IMR-90 (cell line): ENCODE results near the gene IL12RB2. TPM values are rescaled to one million over a fixed set of nuclear protein-coding genes. Genes with fewer than 3 reads are reported as not detected.

Experiments
- ATAC-seq: fragments of 200-7000 bp; cut with Tn5 transposase; 2 replicates; pipeline ENCODE4 v1.9.1; 2020; ENCODE audit warnings: low read depth, mild to moderate bottlenecking, moderate library complexity
- BruUV-seq: library from RNA; stranded (reverse); fragments of 400-500 nt; replicated peaks from 2 replicates; lab custom pipeline; 2021; lab: Mats Ljungman, UMichigan
- CTCF ChIA-PET: fragments of 300-600 bp; formaldehyde crosslinking; extraction: SDS; loops from one replicate; lab custom pipeline; 2021; ENCODE audit warnings: antibody characterized with exemption; lab: Yijun Ruan, JAX
- POLR2A ChIA-PET: fragments of 300-600 bp; sonication (Branson Sonifier 250); formaldehyde crosslinking; loops from one replicate; lab custom pipeline; 2022; ENCODE audit warnings: antibody characterized with exemption; ENCODE audit not compliant: unreplicated experiment; lab: Charles Lee
- DNase-seq: peaks from one replicate; pipeline ENCODE4 v3.0.0; 2013
- H2AFZ ChIP-seq: replicated peaks from 2 replicates; pipeline ENCODE3; 2013; ENCODE audit warnings: low read length, mild to moderate bottlenecking; ENCODE audit not compliant: poor library complexity
- H2AK5ac ChIP-seq: 2 replicates; pipeline ENCODE4 v1.6.1; 2013; ENCODE audit warnings: low read depth, low read length, inconsistent platforms
- H2AK9ac ChIP-seq: replicated peaks from 2 replicates; pipeline ENCODE3; 2013; ENCODE audit warnings: mild to moderate bottlenecking, low read depth, low read length, moderate library complexity; ENCODE audit not compliant: poor library complexity
- H2BK120ac ChIP-seq: 2 replicates; pipeline ENCODE4 v1.6.1; 2013; ENCODE audit warnings: low read depth, low read length, inconsistent platforms
- H2BK15ac ChIP-seq: 3 replicates; pipeline ENCODE4 v1.6.1; 2013; ENCODE audit warnings: low read depth, low read length, inconsistent platforms
- H2BK20ac ChIP-seq: 2 replicates; pipeline ENCODE4 v1.6.1; 2013; ENCODE audit warnings: low read depth, mild to moderate bottlenecking, inconsistent platforms, low read length, moderate library complexity
- H2BK5ac ChIP-seq: 2 replicates; pipeline ENCODE4 v1.6.1; 2013; ENCODE audit warnings: mild to moderate bottlenecking, low read depth, low read length, inconsistent platforms; ENCODE audit not compliant: poor library complexity, severe bottlenecking
- H3K14ac ChIP-seq: replicated peaks from 2 replicates; pipeline ENCODE4 v1.6.1; 2013; ENCODE audit warnings: low read depth, low read length, inconsistent platforms
- H3K18ac ChIP-seq: 2 replicates; pipeline ENCODE4 v1.6.1; 2013; ENCODE audit warnings: low read depth, low read length, control low read depth
- H3K23ac ChIP-seq: 2 replicates; pipeline ENCODE4 v1.6.1; 2013; ENCODE audit warnings: low read depth, low read length, inconsistent platforms
- H3K27ac ChIP-seq: 2 replicates; pipeline ENCODE4 v1.5.1; 2013; ENCODE audit warnings: mild to moderate bottlenecking, control low read depth, low read length; ENCODE audit not compliant: insufficient read depth
- H3K27me3 ChIP-seq: 2 replicates; pipeline ENCODE4 v1.6.1; 2013; ENCODE audit warnings: low read length; ENCODE audit not compliant: control insufficient read depth, insufficient read depth
- H3K36me3 ChIP-seq: 2 replicates; pipeline ENCODE4 v1.6.1; 2013; ENCODE audit warnings: low read length, mixed read lengths; ENCODE audit not compliant: control insufficient read depth, insufficient read depth
- H3K4ac ChIP-seq: 2 replicates; pipeline ENCODE4 v1.6.1; 2013; ENCODE audit warnings: low read depth, low read length, inconsistent platforms
- H3K4me1 ChIP-seq: 2 replicates; pipeline ENCODE4 v1.6.1; 2013; ENCODE audit warnings: low read length, mixed read lengths; ENCODE audit not compliant: control insufficient read depth, insufficient read depth
- H3K4me2 ChIP-seq: 2 replicates; pipeline ENCODE4 v1.6.1; 2013; ENCODE audit warnings: low read depth, mild to moderate bottlenecking, control low read depth, low read length, moderate library complexity
- H3K4me3 ChIP-seq: 2 replicates; pipeline ENCODE4 v1.5.1; 2013; ENCODE audit warnings: low read depth, mild to moderate bottlenecking, control low read depth, low read length, moderate library complexity; ENCODE audit not compliant: insufficient read depth
- H3K56ac ChIP-seq: 2 replicates; pipeline ENCODE4 v1.6.1; 2013; ENCODE audit warnings: low read length, inconsistent platforms; ENCODE audit not compliant: insufficient read depth; ENCODE audit errors: extremely low read depth
- H3K79me1 ChIP-seq, 2 experiments: 2 replicates each; pipeline ENCODE4 v1.6.1; 2013; ENCODE audit warnings: low read length in 2 of 2, inconsistent platforms in 1 of 2, low read depth in 1 of 2
- H3K9ac ChIP-seq: 2 replicates; pipeline ENCODE4 v1.6.1; 2013; ENCODE audit warnings: low read depth, low read length, control low read depth
- H3K9me1 ChIP-seq: 2 replicates; pipeline ENCODE4 v1.6.1; 2013; ENCODE audit warnings: low read length, inconsistent platforms; ENCODE audit not compliant: insufficient read depth
- H3K9me3 ChIP-seq: 2 replicates; pipeline ENCODE4 v1.6.1; 2013; ENCODE audit warnings: low read length; ENCODE audit not compliant: control insufficient read depth, insufficient read depth
- H4K20me1 ChIP-seq: 2 replicates; pipeline ENCODE4 v1.6.1; 2013; ENCODE audit warnings: low read length, inconsistent platforms; ENCODE audit not compliant: insufficient read depth
- H4K5ac ChIP-seq: 2 replicates; pipeline ENCODE4 v1.6.1; 2013; ENCODE audit warnings: mild to moderate bottlenecking, low read depth, low read length, control low read depth
- H4K8ac ChIP-seq, 2 experiments: 2 replicates each; pipeline ENCODE4 v1.6.1; 2013; ENCODE audit warnings: low read depth in 2 of 2, low read length in 2 of 2, control low read depth in 1 of 2, inconsistent platforms in 1 of 2
- H4K91ac ChIP-seq: 2 replicates; pipeline ENCODE4 v1.6.1; 2013; ENCODE audit warnings: low read depth, low read length, inconsistent platforms; ENCODE audit not compliant: insufficient read depth
- CEBPB ChIP-seq: IDR thresholded peaks from 2 replicates; pipeline ENCODE4 v1.6.1; 2012; ENCODE audit warnings: low read depth, low read length, improper control_type of control experiment
- CHD1 ChIP-seq: IDR thresholded peaks from 2 replicates; pipeline ENCODE4 v1.6.1; 2012; ENCODE audit warnings: low read depth, low read length, improper control_type of control experiment
- MXI1 ChIP-seq: IDR thresholded peaks from 2 replicates; pipeline ENCODE4 v1.6.1; 2012; ENCODE audit warnings: low read depth, mild to moderate bottlenecking, low read length, moderate library complexity, borderline replicate concordance
- RAD21 ChIP-seq: IDR thresholded peaks from 2 replicates; pipeline ENCODE4 v1.6.1; 2012; ENCODE audit warnings: low read length, improper control_type of control experiment
- RCOR1 ChIP-seq: IDR thresholded peaks from 2 replicates; pipeline ENCODE4 v1.6.1; 2012; ENCODE audit warnings: mild to moderate bottlenecking, low read length, improper control_type of control experiment; ENCODE audit not compliant: insufficient replicate concordance
- SMC3 ChIP-seq: fragments of 150-350 bp; IDR thresholded peaks from 2 replicates; pipeline ENCODE4 v1.6.1; 2016; ENCODE audit warnings: low read depth, mild to moderate bottlenecking, antibody characterized with exemption, low read length, moderate library complexity
- whole genome bisulfite sequencing, 2 experiments: methylation state at CpG; one replicate each; pipeline versions ENCODE4 v1.1.5 to v1.1.7; 2013; ENCODE audit warnings: missing lambda C conversion rate in 2 of 2; ENCODE audit not compliant: insufficient read length in 1 of 2; ENCODE audit errors: extremely low coverage in 2 of 2; 5-methylcytosine and 5-hydroxymethylcytosine counted together
- dilution Hi-C: fragments of 300-500 bp; cut with HindIII; formaldehyde crosslinking; loops from one replicate; pipeline ENCODE4 v1.14.3; 2018; ENCODE audit warnings: low sequenced_read_pairs; ENCODE audit not compliant: unreplicated experiment
- in situ Hi-C: fragments of 300-500 bp; cut with MboI; formaldehyde crosslinking; loops from 3 replicates; pipeline ENCODE4 v1.14.3; 2019; ENCODE audit warnings: low sequenced_read_pairs, inconsistent platforms, mixed read lengths
- intact Hi-C: fragments of 100-400 bp; cut with micrococcal nuclease; formaldehyde crosslinking; loops from 2 replicates; pipeline ENCODE4 v1.10.0; 2022
- polyA plus RNA-seq, 3 experiments: library from polyadenylated mRNA; depleted of rRNA; stranded (reverse); fragments of >200 nt; gene quantifications; 2 replicates each; pipeline ENCODE4 v1.2.3, GENCODE V29; 2012; ENCODE audit warnings: low replicate concordance in 1 of 3
- total RNA-seq: library from RNA; depleted of rRNA; stranded (reverse); fragments of >200 nt; gene quantifications from 2 replicates; pipeline ENCODE4 v1.2.3, GENCODE V29; 2012
- TF ChIP-seq, protein P1 (sequence below): fragments of 150-350 bp; IDR thresholded peaks from 2 replicates; pipeline ENCODE4 v1.6.1; 2017; ENCODE audit warnings: mild to moderate bottlenecking, antibody characterized with exemption, low read length, low read depth
- TF ChIP-seq, protein P2 (sequence below): conservative IDR thresholded peaks from 2 replicates; pipeline ENCODE4 v1.5.1; 2012; ENCODE audit warnings: mild to moderate bottlenecking, low read depth, low read length, improper control_type of control experiment

The IL12RB2 gene
- total and polyA plus RNA-seq, 2 of the 4 experiments (the other 2 are of a cell fraction): not detected

DNA sequence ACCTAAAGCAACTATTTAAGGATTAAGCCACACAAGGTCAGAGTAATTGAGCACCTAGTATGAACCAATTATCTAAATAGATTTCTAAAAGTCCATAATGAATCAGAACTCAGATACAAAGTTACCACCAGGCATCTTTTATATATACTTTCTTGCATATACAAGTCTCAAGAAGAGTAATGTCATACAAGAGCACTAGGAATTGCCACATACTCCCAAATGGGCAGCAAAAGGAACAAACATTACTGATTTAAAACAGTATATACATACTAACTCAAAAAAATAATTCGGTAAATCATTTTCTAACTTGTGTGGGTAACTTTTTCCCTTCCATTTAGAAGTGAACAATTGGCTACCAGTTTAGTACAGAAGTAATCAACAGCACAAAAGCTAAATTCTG is 100.5 kb downstream of the IL12RB2 start:
- Histone ChIP-seq H3K79me1 (peaks cover 0 to 30% of the 10 kb centered on the region in 2 experiments; a peak in 2 of 4 replicates), H4K5ac (no peak overlapping the region), H3K27ac (peak overlapping the region; percentile 7; the same call in 1 of the 2 replicates), H3K36me3 (peaks cover 9% of the 10 kb centered on the region), H3K9ac (no peak overlapping the region), H3K9me3 (no peaks in the 10 kb centered on the region), H3K23ac (no peak overlapping the region), H3K4me3 (no peak overlapping the region), H3K18ac (no peak overlapping the region), H4K20me1 (peaks cover 4% of the 10 kb centered on the region), H3K9me1 (0 out of 2 replicates have a peak, but pooled peaks cover 5% of the 10 kb centered on the region), H3K4ac (no peak overlapping the region), H2BK120ac (no peak overlapping the region), H2BK20ac (no peak overlapping the region), H3K4me1 (peaks cover 3% of the 10 kb centered on the region), H3K27me3 (no peaks in the 10 kb centered on the region), H2AK9ac (no peak overlapping the region), H3K56ac (no peak overlapping the region), H4K91ac (no peak overlapping the region), H4K8ac (no peak overlapping the region), H2BK5ac (peak overlapping the region; percentile 56), H2BK15ac (no peak overlapping the region), H3K4me2 (no peak overlapping the region), H2AFZ (no peak overlapping the region), H2AK5ac (no peak overlapping the region), H3K14ac (no peak overlapping the region)
- dilution Hi-C loops: no loop called here
- CTCF ChIA-PET: interaction anchor here (1.0 to 1.5 kb wide), 2 partner anchors 52 to 92 kb away, joined by 3 read pairs; no protein-coding TSS in a partner anchor
- BruUV-seq: no TSS peak
- no CpG with 5 or more reads among the region's 1 CpG for WGBS, 2 experiments
- DNase-seq (peak; percentile 35), ATAC-seq (peak; percentile 40)
- intact Hi-C loops: no loop called here
- POLR2A ChIA-PET: interaction anchor here (0.6 kb wide), 1 partner anchor 15 kb away, joined by 3 read pairs; no protein-coding TSS in a partner anchor
- in situ Hi-C loops: loop anchor here (25.0 kb wide), 1 partner anchor 354 kb away; no protein-coding TSS in a partner anchor
- no peak for TF ChIP-seq MXI1
- no peak for TF ChIP-seq SMC3
- no peak for TF ChIP-seq CHD1
- TF ChIP-seq, protein P1, sequence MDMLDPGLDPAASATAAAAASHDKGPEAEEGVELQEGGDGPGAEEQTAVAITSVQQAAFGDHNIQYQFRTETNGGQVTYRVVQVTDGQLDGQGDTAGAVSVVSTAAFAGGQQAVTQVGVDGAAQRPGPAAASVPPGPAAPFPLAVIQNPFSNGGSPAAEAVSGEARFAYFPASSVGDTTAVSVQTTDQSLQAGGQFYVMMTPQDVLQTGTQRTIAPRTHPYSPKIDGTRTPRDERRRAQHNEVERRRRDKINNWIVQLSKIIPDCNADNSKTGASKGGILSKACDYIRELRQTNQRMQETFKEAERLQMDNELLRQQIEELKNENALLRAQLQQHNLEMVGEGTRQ: no peak
- TF ChIP-seq RCOR1: no peak
- TF ChIP-seq CEBPB: peak; percentile 50
- TF ChIP-seq, protein P2, sequence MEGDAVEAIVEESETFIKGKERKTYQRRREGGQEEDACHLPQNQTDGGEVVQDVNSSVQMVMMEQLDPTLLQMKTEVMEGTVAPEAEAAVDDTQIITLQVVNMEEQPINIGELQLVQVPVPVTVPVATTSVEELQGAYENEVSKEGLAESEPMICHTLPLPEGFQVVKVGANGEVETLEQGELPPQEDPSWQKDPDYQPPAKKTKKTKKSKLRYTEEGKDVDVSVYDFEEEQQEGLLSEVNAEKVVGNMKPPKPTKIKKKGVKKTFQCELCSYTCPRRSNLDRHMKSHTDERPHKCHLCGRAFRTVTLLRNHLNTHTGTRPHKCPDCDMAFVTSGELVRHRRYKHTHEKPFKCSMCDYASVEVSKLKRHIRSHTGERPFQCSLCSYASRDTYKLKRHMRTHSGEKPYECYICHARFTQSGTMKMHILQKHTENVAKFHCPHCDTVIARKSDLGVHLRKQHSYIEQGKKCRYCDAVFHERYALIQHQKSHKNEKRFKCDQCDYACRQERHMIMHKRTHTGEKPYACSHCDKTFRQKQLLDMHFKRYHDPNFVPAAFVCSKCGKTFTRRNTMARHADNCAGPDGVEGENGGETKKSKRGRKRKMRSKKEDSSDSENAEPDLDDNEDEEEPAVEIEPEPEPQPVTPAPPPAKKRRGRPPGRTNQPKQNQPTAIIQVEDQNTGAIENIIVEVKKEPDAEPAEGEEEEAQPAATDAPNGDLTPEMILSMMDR: no peak
- TF ChIP-seq RAD21: no peak
